GM19372 (cell line): ENCODE data around the gene ZBTB40.

Experiments
- ATAC-seq: cut with Tn5 transposase; IDR thresholded peaks from one replicate; pipeline ENCODE4 v1.9.1; 2021; ENCODE audit warnings: mild to moderate bottlenecking, low read depth, moderate library complexity; ENCODE audit not compliant: unreplicated experiment

ZBTB40 gene

DNA sequence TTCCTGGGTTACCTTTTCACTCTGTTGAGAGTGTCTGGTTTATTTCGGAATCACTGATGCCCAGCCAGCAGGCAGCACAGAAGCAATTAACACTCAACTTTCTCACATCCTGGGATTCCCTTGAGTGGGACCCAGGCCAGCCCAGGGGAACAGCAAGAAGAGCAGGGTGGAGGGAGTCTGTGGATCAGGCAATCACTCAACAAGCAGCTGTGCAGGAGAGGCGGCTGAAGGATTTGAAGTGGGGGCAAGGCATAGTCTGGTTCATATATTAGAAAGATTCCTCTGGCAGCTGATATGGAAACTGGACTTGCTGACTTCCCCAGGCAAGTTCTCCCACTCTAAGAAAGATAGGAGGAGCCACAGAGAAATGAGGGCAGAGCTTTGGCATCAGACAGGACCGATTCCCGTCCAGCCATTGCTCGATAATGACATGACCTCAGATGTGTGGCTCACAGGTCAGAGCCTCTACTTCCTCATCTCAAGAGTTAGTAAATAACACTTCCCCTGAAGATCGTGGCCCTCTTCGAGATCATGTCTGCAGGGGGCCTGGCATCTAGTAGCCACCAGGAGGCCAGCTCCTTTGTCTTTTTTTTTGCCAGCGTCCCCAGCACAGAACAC is 124.0 kb downstream of the ZBTB40 start:
- ATAC-seq: no peak

DNA sequence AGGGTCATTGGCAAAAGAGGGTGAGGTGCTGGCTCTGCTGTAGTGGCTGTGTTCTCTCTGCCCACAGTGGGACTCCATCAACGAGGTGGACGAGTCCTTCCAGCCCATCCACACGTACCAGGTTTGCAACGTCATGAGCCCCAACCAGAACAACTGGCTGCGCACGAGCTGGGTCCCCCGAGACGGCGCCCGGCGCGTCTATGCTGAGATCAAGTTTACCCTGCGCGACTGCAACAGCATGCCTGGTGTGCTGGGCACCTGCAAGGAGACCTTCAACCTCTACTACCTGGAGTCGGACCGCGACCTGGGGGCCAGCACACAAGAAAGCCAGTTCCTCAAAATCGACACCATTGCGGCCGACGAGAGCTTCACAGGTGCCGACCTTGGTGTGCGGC is 124.5 kb downstream of the ZBTB40 start:
- ATAC-seq: no peak

DNA sequence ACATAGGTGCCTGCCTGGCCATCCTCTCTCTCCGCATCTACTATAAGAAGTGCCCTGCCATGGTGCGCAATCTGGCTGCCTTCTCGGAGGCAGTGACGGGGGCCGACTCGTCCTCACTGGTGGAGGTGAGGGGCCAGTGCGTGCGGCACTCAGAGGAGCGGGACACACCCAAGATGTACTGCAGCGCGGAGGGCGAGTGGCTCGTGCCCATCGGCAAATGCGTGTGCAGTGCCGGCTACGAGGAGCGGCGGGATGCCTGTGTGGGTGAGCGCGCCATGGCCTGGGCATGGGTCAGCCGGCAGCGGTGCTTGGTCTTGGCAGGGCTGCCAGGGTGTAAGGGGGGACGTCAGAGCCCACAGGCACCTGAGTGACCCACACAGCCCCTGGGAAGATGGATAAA is 125.0 kb downstream of the ZBTB40 start:
- no peak for ATAC-seq

- no peak for ATAC-seq
These were observed 127.2 kb downstream of the ZBTB40 start for GRCh38 chr1:22578732-22579361.

- ATAC-seq: no peak
These were observed 128.0 kb downstream of the ZBTB40 start for GRCh38 chr1:22579541-22580155.
